Femur (tissue), 1 donor: Measurements from ENCODE around the gene P4HB.
A peak's percentile ranks its signal among the peaks of the same experiment; 100 is the strongest.

Experiments
- DNase-seq: peaks from one replicate; pipeline ENCODE4 v3.0.0-alpha.2; 2017

Gene P4HB

DNA sequence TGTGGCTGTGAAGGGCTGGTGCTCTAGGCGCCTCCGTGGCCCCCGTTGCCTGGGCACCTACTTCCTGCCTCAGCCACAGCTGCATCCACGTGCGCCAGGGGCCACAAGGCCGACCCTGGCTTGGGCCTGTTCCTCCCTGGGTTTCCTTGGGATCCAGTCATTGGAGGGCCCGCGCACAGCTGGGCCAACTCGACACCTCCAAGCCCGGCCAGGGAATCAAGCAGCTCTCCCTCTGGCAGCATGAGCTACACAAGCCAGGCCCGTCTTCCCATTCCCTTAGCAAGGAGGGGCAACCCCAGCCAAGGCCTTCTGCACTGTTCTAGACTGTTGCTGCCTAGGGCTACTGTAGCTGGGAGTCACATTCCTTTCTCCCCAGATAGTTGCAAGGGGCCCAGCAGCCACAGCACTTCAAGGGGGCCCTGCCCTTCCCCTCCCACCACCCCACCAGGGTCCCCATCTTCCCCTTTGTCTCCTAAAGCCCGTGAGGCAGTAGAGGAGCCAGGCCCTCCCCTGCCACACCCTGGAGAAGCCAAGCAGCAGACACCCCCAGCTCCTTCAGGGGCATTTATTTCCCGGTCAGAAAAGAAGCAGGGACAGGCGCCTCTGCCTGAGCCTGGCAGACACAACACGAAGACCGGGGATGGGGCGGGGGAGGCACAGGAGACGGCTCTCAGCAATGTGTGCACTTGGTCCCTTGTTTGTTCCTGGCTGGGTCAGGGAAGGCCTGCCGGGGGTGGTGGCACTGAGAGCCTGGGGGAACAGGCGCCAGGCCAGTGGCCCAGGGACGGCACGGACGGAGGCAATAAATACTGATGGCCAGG lies 7.0 kb upstream of the P4HB start:
- no peak for DNase-seq

DNA sequence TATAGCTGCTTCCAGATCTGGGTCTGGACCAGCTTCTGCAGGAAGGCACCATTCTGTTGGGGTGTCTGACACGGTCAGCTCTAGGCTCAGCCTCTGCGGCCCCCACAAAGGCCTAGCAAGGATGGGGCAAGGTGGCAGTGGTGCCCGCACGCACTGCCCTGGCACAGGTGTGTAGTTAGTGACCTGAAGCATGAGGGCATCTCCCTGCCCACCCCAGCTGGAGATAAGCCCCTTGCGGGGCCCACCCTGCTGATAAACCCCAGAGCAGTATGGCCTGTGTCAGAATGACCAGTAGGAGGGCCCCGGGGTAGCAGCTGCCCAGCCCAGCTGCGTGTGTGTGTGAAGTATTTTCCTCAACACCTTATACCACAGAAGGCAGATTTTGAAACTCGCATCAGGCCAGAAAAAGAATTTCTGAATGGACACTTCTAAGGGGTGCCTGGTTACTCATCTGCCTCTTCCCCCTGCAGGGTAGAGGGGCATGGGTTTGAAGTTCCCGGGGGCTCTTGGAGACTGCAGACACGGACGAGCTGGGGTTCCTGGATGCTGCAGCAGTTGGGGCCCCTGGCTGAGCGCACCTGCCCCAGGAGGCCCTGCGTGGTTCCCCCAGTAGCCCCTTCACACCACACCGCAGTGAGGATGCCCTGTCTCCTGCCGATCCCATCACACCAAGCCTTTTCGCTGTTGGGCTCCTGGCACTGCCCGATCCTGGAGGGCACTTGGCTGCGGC lies 6.3 kb upstream of the P4HB start:
- DNase-seq, result no peak

DNA sequence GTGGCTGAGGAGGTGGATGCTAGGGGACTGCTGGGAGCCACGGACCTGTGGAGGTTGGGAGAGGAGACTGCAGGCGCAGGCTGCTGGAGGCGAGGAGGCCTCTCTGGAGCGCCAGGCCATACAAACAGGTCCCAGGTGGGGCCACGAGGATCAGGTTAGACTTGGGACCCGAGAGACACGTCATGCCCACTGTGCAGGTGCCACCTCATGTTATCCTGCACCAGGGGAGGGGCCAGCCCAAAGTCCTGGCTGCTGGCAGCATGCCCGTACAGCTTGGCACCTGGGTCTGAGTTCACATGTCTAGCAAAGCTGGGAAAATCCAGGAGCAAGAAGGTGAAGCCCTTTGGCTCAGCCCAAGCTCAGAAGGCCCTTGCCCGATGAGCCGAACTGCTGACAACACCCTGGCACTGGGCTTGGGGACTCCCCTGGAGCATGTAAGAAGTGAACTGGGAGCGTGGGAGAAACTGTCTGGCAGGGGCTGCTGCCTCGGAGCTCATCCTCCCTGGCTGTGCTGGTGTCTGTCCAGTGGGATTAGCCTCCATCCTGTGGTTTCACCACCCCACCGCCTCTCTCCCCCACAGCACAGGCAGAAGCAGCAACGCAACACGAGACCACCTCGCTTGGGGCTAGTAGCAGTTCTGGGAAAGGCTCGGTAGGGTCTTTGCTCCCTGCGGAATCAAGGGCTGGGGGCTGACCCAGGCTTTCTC lies 5.6 kb upstream of the P4HB start:
- DNase-seq, result no peak

DNA sequence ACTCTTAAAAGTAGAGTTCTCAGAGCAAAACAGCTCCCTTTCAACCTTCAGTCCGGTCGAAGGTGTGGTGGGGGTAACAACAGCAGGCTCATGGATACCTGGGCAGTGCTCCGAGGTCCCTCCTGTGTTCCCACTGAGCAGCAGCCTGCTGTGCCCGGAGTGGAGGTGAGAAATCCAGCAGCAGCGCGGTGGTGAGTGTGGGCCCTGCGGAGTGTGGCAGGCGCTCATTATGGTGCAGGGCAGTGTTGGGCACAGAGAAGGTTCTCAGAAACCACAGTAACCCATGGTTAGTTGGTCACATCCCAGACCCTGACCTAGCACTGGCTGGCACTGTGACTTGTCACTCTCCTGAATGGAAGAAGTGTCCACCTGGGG lies 5.0 kb upstream of the P4HB start:
- DNase-seq, result no peak

DNA sequence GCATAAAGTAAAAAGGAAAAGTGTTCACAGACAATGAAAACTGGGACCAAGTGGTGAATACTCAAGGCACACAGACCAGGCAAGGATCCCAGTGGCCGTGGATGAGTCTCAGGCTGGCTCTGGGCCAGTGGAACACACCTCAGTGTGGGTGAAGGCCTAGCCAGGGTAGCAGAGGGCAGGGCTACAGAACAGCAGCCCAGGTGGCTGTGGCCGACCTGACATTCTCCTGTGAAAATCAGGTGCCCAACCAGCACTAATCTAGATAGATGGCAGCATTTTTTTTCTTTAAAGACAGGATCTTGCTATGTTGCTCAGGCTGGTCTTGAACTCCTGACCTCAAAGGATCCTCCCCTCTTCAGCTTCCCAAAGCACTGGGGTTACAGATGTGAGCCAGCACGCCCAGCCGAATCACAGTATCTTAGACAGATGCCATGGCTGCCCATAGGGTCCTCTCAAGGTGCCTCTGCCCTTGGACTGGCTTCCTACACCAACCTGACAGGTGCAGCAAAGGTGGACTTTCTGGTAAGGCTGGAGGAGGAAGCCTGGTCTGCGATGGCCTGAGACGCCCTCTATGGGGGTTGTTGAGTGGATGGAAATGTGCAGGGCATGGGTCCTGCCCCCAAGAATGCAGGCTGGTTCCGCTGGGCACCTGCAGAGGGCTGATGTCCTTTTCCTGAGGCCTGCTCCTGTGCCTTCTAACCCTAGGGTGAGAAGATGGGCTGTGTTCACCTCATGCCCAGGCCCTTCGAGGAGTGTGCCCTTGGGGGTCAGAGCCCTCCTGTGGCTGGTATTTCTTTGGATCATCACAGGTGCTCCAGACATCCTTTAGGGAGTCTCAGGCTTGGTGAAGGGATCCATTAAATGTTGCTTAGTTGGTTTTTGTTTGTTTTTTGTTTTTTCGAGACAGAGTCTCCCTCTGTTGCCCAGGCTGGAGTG lies 3.8 kb upstream of the P4HB start:
- DNase-seq, result no peak

DNA sequence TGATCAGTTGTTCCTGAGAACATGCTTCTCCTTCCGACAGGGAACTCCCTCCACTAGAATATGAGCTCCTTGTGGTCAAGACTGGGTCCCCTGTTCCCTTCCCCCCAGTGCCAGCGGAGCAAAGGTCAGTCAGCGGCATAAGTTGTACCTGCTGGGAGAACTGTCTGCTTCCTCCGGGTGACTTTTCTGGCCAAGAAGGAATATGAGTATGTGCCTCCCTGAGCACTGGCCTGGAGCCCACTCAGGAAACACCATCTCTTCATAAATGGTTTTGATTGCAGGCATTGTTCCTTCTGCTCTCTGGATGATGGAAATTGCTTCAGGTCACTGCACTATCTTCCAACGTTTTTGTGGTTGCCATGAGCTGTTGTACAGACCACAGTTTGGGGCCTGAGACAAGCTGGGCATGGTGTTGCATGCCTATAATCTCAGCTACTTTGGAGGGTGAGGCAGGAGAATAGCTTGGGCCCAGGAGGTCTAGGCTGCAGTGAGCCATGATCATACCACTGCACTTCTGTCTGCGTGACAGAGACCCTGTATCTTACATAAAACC lies 2.9 kb upstream of the P4HB start:
- no peak for DNase-seq

DNA sequence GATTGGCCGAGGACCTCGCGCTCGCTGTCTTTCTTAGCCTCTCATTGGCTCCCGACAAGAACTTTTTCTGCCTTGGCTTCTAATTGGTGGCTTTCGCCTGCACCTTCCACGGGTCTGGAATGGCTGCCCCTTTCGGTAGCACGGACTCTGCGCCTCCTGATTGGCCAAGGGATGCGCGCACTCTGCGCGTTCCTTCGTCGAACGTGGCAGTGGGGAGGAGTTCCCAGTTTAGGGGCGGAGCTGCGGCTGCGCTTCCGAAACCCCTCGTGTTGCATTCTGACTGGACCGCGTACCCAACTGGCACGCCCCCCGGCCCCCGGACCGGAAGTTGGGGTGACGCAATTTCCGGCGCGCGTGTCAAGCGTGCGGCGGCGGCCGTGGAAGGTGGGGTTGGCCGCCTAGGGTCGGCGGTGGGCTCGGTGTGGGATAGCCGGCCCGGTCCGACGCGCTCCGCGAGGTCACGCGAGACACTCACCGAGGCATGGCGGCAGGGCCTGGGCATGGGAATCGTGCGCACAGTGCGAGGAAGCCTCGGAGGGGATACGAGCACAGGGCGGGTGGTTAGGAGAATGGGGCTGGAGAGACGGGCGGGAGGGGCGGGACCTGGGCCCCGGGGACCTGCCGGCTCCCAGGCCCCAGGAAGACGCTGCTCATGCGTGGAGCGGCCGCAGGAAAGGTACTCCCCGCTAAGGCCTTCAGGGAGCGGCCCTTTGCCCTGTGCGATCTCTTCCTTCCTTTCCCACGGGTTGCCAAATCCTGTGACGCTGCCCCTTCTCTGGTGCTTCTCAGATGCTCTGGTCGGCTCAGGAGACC lies 627 bp upstream of the P4HB start:
- DNase-seq, result peak; percentile 100

DNA sequence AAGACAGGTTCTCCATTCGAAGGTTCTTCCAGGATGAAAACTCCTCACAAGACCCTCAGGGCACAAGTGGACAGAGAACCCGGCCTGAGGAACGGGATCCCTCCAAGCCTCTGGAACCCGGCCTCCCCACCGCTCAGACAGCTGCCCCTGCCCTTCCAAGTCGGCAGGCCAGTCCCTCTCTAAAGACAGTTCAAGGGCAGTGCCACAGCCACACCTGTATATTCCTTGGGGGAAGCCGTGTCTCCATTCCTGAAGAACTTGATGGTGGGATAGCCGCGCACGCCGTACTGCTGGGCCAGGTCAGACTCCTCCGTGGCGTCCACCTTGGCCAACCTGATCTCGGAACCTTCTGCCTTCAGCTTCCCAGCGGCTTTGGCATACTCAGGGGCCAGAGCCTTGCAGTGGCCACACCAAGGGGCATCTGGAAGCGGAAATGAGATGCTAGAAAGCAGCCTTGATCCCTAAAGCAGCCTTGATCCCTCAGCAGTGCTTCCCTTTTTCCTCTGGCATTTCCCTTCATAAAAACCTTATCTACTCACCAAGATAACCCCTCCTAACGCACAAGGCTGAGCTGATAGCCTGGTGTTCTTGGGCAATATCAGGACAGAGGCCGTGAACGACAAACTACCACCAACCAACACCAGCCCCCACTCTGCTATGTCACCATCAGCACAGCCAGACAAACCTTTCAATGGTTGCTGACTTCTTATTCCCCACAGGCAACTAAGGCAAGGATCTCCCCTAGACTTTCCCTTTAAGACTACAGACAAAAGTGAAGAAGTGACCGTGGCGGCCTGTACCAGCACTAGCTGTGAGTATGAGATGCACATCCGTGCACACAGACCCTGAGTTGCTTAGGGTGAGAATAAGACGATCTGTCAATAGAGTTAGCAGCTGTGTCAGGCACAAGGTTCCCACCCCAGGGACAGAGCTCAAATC lies 1.1 kb downstream of the P4HB start:
- DNase-seq, result no peak

DNA sequence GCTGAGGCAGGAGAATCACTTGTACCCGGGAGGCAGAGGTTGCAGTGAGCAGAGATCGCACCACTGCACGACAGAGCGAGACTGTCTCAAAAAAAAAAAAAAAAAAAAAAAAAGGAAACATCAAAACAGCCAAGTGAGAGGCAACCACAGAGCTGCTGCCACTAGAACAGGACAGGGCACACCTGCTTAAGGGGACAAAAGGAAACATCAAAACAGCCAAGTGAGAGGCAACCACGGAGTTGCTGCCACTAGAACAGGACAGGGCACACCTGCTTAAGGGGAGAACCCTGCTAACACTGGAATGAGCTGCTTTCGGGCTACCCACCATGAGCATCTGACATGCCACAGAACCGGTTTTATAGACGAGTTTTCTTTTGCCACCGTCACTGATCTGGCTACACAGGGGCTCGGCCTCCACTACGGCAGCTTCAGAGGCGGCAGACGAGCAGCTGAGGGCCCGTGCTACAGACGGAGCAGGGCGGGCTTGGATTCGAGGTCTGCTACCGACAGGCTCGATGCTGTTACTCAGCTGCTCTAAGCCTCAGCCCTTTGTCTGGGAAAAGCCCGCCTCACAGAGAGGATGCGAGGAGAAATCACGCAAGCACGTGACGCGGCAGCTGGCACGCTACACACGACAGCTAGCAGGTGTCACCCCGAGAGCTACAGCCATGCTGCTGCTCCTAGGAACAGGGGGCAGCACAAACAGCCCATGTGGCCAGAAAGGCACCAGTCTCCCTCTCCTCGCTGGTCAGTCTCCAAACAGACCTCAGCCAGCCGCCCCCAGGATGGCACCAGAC lies 2.0 kb downstream of the P4HB start:
- no peak for DNase-seq

DNA sequence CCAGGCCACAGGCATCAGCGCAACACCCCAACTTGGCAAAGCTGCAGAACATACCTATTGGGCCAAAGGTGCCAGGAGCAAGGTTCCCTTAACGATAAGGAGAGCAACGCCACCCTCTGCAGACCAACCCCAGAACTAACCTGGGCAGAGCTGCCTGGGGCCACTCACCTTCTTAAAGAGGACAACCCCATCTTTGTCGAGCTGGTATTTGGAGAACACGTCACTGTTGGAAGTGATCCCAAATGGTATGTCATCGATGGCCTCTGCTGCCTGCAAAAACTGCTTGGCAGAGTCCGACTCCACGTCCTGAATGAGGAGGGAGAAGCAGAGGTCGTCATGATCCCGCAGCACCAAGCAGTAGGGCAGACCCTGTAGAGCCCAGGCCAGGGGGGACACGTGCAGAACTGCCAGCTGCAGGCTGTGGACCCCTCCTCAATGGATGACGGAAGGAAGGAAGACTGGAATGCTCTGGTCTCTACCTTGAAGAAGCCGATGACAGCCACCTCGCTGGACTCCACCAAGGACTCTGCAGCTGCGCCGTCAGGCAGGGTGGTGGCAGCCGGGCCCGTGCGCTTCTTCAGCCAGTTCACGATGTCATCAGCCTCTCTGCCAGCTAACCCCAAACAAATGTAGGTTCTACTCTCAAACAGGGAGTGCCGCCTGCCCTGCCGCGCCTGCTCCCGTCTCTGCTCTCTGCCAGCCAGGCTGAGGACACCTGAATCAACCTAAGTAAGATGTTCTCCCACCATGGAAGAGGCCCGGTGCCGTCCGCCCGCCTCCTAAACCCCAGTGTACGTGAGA lies 5.2 kb downstream of the P4HB start:
- no peak for DNase-seq

DNA sequence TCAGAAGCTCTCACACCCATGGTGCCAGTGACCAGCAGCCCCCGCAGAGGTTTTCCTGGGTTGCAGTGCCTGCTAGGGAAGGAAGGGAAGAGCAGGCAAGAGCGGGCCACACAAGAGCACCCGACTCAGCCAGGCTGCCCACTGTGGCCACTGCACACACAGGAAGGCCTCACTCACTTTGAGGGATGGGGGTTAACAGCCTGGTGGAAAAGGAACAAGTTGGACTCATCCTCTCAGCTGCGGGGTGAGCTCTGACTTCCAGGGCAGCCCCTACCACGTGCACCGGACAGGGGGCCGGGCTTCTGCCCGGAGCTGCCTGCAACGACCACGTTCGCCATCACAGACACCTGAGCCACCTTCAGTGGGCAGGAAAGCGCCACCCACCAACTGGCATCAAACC lies 8.1 kb downstream of the P4HB start:
- no peak for DNase-seq

DNA sequence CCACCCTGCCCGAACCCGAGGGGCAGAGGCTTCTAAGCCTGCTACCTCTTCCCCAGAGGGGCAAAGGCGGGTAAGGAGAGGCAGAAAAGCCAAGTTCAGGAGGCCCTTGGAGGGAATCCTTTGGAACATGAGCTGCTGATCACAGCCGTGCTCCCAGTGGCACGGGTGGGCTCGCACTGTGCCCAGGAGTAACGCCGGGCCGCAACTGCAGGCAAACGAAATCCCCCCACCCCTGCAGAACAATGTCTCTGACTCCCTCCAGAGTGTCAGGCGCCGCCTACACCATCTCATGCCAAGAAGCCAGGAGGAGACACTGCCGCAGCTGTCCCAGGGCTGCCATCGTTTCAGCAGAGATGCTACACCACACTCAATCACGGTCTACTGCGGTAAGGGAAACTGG lies 8.9 kb downstream of the P4HB start:
- no peak for DNase-seq

DNA sequence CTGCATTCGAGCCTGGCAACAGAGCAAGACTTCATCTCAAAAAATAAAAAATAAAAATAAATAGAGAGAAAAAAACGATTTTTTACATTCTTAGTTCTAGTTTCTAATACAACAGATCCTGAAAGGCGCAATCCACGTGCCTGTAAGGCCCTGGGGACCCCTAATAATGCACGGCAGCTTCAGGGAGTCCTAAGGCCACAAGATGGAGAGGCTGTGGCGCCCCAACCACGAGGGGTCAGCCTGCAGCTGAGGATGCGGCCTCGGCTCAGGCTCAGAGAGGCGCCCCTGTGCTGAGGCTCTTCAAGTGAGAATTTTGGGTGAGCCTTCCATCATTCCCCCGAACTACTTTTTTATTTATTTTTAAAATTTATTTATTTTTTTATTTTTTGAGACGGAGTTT lies 10.9 kb downstream of the P4HB start:
- DNase-seq, result no peak

DNA sequence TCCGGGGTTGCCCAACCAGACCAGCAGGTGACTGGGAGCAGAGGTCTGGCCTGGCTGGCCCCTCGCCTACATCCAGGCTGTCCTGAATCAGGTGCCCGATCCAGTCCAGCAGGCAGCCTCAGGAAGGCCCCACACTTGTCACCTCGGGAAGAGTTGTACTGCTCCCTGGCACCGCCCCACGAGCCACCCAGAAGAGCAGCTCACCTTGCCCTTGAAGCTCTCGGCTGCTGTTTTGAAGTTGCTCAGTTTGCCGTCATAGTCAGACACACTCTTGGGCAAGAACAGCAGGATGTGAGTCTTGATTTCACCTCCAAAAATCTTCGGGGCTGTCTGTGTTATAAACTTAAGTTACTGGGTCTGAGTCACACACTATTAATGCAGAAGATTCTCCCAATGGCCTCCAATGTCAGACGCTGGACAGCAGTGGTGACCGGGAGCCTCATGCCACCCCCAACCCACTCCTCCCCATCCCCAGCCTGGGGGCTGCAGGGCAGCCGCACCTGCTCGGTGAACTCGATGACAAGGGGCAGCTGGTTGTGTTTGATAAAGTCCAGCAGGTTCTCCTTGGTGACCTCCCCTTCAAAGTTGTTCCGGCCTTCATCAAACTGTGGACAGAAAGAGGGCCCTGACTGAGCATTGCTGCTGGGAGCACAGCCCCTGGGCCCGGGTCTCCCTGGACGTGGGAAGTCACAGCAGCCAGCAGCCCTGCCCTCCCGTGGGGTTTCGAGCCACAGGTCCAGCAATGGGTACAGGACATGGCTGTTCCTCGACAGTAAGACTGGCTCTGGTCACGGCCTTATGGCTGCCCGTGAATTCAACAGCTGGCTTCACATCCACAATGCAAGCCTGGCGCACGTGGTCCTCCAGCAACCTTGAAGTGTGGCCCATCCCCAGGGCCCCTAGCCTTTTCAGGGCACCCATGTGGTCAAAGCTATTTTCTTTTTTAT lies 13.3 kb downstream of the P4HB start:
- no peak for DNase-seq

DNA sequence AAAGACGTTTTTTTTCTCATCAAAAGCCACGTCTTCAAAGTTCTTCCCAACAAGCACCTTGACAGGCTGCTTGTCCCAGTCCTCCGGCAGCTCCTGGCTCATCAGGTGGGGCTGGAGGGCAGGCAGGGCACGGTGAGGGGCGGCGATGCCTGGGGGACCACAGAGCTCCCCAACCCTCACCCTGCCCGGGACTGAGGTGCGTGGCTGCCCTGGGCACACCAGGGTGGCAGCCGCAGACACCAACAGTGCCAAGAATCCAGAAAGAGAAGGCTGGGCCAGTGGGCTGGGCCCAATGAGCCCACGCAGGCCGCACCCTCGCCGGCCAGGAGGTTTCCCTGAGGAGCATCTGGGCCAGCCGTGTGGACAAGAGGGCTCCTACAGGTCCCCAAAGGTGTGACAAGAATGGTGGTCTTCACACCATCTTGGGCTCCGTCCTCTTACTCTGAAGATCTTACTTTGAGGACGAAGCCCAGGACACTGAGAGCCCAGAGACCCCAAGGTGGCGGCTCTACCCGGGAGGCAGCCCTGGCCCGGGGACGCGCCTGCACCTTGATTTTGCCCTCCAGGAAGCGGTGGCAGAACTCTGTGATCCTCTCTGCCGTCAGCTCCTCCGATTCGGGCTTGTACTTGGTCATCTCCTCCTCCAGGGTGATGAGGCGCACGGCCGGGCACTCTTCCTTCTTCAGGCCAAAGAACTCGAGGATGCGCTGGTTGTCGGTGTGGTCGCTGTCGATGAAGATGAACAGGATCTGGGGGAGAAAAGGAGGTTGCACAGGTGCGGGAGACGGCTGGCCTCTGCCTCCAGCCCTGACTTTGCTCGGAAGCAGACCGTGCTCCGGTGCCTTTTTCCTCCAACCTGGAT lies 14.2 kb downstream of the P4HB start:
- DNase-seq, result no peak

DNA sequence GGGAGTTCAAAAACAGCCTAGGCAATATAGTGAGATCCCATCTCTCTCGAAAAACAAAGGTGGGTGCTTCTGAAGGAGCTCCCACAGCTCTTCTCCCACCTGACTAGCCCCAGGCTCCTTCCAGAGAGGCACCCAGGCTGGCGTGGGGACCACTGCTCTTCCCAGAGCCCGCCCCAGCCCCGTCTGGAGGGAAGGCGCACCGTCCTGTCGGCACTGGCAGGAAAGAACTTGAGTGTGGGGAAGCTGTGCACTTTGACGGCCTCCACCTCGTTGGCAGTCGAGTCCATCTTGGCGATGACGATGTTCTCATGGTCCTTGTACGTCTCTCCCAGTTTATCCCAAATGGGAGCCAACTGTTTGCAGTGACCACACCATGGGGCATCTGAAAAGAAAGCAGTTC lies 15.0 kb downstream of the P4HB start:
- DNase-seq, result no peak
